ENCODE data around the gene LRP1B.

DNA sequence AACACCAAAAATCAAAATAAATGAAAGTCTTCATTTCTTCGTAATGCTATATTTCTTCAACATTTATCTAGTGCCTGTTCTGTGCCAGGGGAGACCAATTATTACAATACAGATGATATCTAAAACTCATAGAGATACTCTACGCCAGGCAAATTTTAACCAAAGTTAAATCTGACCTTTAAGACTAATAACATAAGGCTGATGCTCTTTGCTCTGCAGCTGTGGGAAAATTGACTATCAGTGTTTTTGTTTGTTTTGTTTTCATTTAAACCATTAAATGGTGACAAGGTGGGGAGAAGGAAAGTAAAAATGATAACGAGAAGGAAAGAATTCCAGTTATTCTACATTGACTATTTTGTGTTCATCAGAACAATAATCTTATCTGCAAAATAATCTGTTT, 406.4 kb downstream of the LRP1B start:
- TF ChIP-seq, protein P1, sequence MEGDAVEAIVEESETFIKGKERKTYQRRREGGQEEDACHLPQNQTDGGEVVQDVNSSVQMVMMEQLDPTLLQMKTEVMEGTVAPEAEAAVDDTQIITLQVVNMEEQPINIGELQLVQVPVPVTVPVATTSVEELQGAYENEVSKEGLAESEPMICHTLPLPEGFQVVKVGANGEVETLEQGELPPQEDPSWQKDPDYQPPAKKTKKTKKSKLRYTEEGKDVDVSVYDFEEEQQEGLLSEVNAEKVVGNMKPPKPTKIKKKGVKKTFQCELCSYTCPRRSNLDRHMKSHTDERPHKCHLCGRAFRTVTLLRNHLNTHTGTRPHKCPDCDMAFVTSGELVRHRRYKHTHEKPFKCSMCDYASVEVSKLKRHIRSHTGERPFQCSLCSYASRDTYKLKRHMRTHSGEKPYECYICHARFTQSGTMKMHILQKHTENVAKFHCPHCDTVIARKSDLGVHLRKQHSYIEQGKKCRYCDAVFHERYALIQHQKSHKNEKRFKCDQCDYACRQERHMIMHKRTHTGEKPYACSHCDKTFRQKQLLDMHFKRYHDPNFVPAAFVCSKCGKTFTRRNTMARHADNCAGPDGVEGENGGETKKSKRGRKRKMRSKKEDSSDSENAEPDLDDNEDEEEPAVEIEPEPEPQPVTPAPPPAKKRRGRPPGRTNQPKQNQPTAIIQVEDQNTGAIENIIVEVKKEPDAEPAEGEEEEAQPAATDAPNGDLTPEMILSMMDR (conservative IDR thresholded peaks at IDR 0.05; ENCODE audit: low read length): no peak
- TF ChIP-seq EZH2phosphoT487 (IDR thresholded peaks at IDR 0.05; ENCODE audit: borderline replicate concordance): no peak
